GM12878 (cell line): Measurements from ENCODE around the gene DGCR8. TPM values are rescaled to one million over a fixed set of nuclear protein-coding genes. Genes with fewer than 3 reads are reported as not detected.

Experiments
- ATAC-seq: fragments of 200-7000 bp; cut with Tn5 transposase; 3 replicates; pipeline ENCODE4 v1.9.1; 2020; ENCODE audit warnings: mild to moderate bottlenecking, moderate library complexity
- BruUV-seq: library from RNA; stranded (reverse); fragments of 400-500 nt; replicated peaks from 2 replicates; lab custom pipeline; 2021; lab: Mats Ljungman, UMichigan
- CTCF ChIA-PET: fragments of 300-600 bp; sonication (Branson Sonifier 250); formaldehyde crosslinking; extraction: SDS; loops from one replicate; lab custom pipeline; 2021; ENCODE audit warnings: inconsistent platforms; lab: Yijun Ruan, JAX
- POLR2A ChIA-PET: fragments of 350-600 bp; formaldehyde crosslinking; extraction: SDS; loops from one replicate; lab custom pipeline; 2021; ENCODE audit warnings: inconsistent platforms; lab: Charles Lee
- RAD21 ChIA-PET: fragments of 300-600 bp; sonication (Branson Sonifier 250); formaldehyde crosslinking; loops from one replicate; lab custom pipeline; 2023; ENCODE audit warnings: antibody characterized with exemption; ENCODE audit not compliant: unreplicated experiment; lab: Charles Lee
- SMC1A ChIA-PET: fragments of 300-600 bp; sonication (Branson Sonifier 250); formaldehyde crosslinking; loops from one replicate; lab custom pipeline; 2023; ENCODE audit not compliant: unreplicated experiment, uncharacterized antibody; lab: Charles Lee
- DNase-seq: peaks from one replicate; pipeline ENCODE4 v3.0.0-alpha.2; 2011; ENCODE audit warnings: low read depth, low spot score
- FAIRE-seq: peaks from 3 replicates; lab custom pipeline; 2011; peaks lifted over from hg19 to GRCh38; lab: Jason Lieb, UNC
- H2AFZ ChIP-seq: 2 replicates; pipeline ENCODE4 v1.6.0; 2011; ENCODE audit warnings: low read depth, low read length, control low read depth; ENCODE audit not compliant: control insufficient read depth
- H3K27ac ChIP-seq: 2 replicates; pipeline ENCODE4 v1.5.1; 2011; ENCODE audit warnings: control low read depth; ENCODE audit not compliant: control insufficient read depth, insufficient read depth
- H3K27me3 ChIP-seq, 2 experiments: replicated peaks in 1 of 2; 2 replicates each; pipeline versions ENCODE4 v1.6.0 to v1.6.1; 2011; ENCODE audit warnings: low read length in 1 of 2; ENCODE audit not compliant: control insufficient read depth in 2 of 2, insufficient read depth in 2 of 2
- H3K36me3 ChIP-seq, 2 experiments: 2 replicates each; pipeline ENCODE4 v1.5.1; 2011; ENCODE audit warnings: low read length in 1 of 2; ENCODE audit not compliant: control insufficient read depth in 2 of 2, insufficient read depth in 2 of 2
- H3K4me1 ChIP-seq: 2 replicates; pipeline ENCODE4 v1.6.1; 2011; ENCODE audit warnings: mild to moderate bottlenecking, low read length, moderate library complexity, mixed read lengths; ENCODE audit not compliant: control insufficient read depth, insufficient read depth
- H3K4me2 ChIP-seq: 2 replicates; pipeline ENCODE4 v1.6.0; 2011; ENCODE audit warnings: control low read depth; ENCODE audit not compliant: control insufficient read depth, insufficient read depth
- H3K4me3 ChIP-seq: fragments of 200-600 bp; sonication (generic); 2 replicates; pipeline ENCODE4 v1.5.1; 2016
- H3K79me2 ChIP-seq: 2 replicates; pipeline ENCODE4 v1.6.0; 2011; ENCODE audit warnings: low read length; ENCODE audit not compliant: control insufficient read depth, insufficient read depth
- H3K9ac ChIP-seq: 2 replicates; pipeline ENCODE4 v1.8.0; 2011; ENCODE audit warnings: low read length, control low read depth, mixed read lengths; ENCODE audit not compliant: control insufficient read depth, insufficient read depth
- H3K9me3 ChIP-seq: replicated peaks from 3 replicates; pipeline ENCODE4 v1.5.1; 2011; ENCODE audit warnings: mild to moderate bottlenecking, low read length; ENCODE audit not compliant: control insufficient read depth, insufficient read depth
- H4K20me1 ChIP-seq: 2 replicates; pipeline ENCODE4 v1.6.0; 2011; ENCODE audit not compliant: control insufficient read depth, insufficient read depth
- ATF2 ChIP-seq: IDR thresholded peaks from 2 replicates; pipeline ENCODE4 v1.6.1; 2012; ENCODE audit warnings: low read length, inconsistent platforms
- CHD1 ChIP-seq: IDR thresholded peaks from 2 replicates; pipeline ENCODE4 v1.6.1; 2012; ENCODE audit warnings: low read depth, low read length, improper control_type of control experiment
- CREM ChIP-seq: IDR thresholded peaks from 2 replicates; pipeline ENCODE4 v1.6.1; 2014; ENCODE audit warnings: antibody characterized with exemption, low read depth
- NFIC ChIP-seq: IDR thresholded peaks from 2 replicates; pipeline ENCODE4 v1.6.1; 2012; ENCODE audit warnings: low read depth, mild to moderate bottlenecking, inconsistent platforms, low read length, moderate library complexity
- PAX5 ChIP-seq: IDR thresholded peaks from 2 replicates; pipeline ENCODE4 v1.6.1; 2011; ENCODE audit warnings: low read depth, low read length, borderline replicate concordance
- PKNOX1 ChIP-seq: fragments of 450-650 bp; IDR thresholded peaks from 2 replicates; pipeline ENCODE4 v1.6.1; 2016; ENCODE audit warnings: mild to moderate bottlenecking
- POU2F2 ChIP-seq: IDR thresholded peaks from 3 replicates; pipeline ENCODE4 v1.6.1; 2011; ENCODE audit warnings: low read depth, mild to moderate bottlenecking, low read length, borderline replicate concordance
- RUNX3 ChIP-seq: IDR thresholded peaks from 2 replicates; pipeline ENCODE4 v1.6.1; 2012; ENCODE audit warnings: low read length, inconsistent platforms
- SUPT20H ChIP-seq: IDR thresholded peaks from 2 replicates; pipeline ENCODE4 v1.6.1; 2011; ENCODE audit warnings: low read depth, mild to moderate bottlenecking, low read length, moderate library complexity, borderline replicate concordance; ENCODE audit not compliant: control insufficient read depth
- TARDBP ChIP-seq: IDR thresholded peaks from 2 replicates; pipeline ENCODE4 v1.6.1; 2016; ENCODE audit warnings: borderline replicate concordance
- TCF12 ChIP-seq: IDR thresholded peaks from 2 replicates; pipeline ENCODE4 v1.6.1; 2011; ENCODE audit warnings: low read depth, mild to moderate bottlenecking, low read length
- ZNF384 ChIP-seq: IDR thresholded peaks from 2 replicates; pipeline ENCODE4 v1.6.1; 2012; ENCODE audit warnings: low read depth, mild to moderate bottlenecking, low read length, improper control_type of control experiment, borderline replicate concordance
- WGBS: methylation state at CpG from one replicate; pipeline ENCODE4 v1.1.6; 2016; ENCODE audit warnings: low lambda C conversion rate; ENCODE audit not compliant: insufficient replicate concordance, insufficient coverage; ENCODE audit errors: missing lambda C conversion rate; 5-methylcytosine and 5-hydroxymethylcytosine counted together
- in situ Hi-C: fragments of 300-500 bp; cut with MboI; formaldehyde crosslinking; loops from 9 replicates; pipeline ENCODE4 v1.14.3; 2018; ENCODE audit warnings: mixed read lengths
- intact Hi-C: fragments of 100-400 bp; cut with micrococcal nuclease; formaldehyde crosslinking; loops from one replicate; pipeline ENCODE4 v1.14.2; 2022; ENCODE audit not compliant: unreplicated experiment
- polyA plus RNA-seq, 11 experiments: library from polyadenylated mRNA; depleted of rRNA in 4 of 11; unstranded in 6 of 11; stranded (reverse) in 5 of 11; fragments of >200 nt; fragmentation: Nextera tagmentation in 4 of 11; fragmentation: Illumina TruSeq in 1 of 11; extraction: Ambion mirVana in 4 of 11; extraction: Trizol in 1 of 11; gene quantifications; 1 replicate in 1 of 11; 2 replicates in 10 of 11; pipeline versions ENCODE4 v1.2.1 to v1.2.3, GENCODE V29; 2011 to 2016; ENCODE audit warnings: inconsistent platforms in 2 of 11, missing spikeins in 2 of 11, low read depth in 1 of 11
- total RNA-seq, 4 experiments: library from RNA; depleted of rRNA in 3 of 4; stranded (reverse); fragments of >200 nt in 3 of 4; fragmentation: Illumina TruSeq in 1 of 4; extraction: Trizol in 1 of 4; gene quantifications; 2 replicates each; pipeline versions ENCODE4 v1.2.1 to v1.2.3, GENCODE V29; 2013 to 2021

Gene DGCR8
- total and polyA plus RNA-seq, 10 of the 15 experiments (the other 5 are each of a cell fraction or from before 2014, with no cell fraction given): 1.2 to 35.1 (median 17.2) TPM

- intact Hi-C loops: no loop called here
- no peak for ATAC-seq
- Histone ChIP-seq H3K27me3 (no peaks in the 10 kb centered on the region), H3K9ac (no peak overlapping the region), H3K79me2 (no peaks in the 10 kb centered on the region), H4K20me1 (no peaks in the 10 kb centered on the region), H3K4me1 (no peaks in the 10 kb centered on the region), H3K9me3 (no peaks in the 10 kb centered on the region), H2AFZ (no peak overlapping the region), H3K4me2 (no peak overlapping the region), H3K36me3 (peaks cover 31% of the 10 kb centered on the region in 2 experiments), H3K4me3 (no peak overlapping the region), H3K27ac (no peak overlapping the region)
- no peak for DNase-seq
- POLR2A ChIA-PET: interaction anchor here (0.6 to 0.8 kb wide), 2 partner anchors 9 to 75 kb away, joined by 3 to 4 read pairs; no protein-coding TSS in a partner anchor
- CTCF ChIA-PET: interaction anchor here (1.1 kb wide), 1 partner anchor 73 kb away, joined by 3 read pairs; no protein-coding TSS in a partner anchor
- BruUV-seq: no TSS peak
- TF ChIP-seq CHD1 (no peak), ATF2 (no peak), SUPT20H (no peak), PAX5 (no peak), ZNF384 (no peak), NFIC (no peak), CREM (no peak), RUNX3 (no peak), PKNOX1 (no peak), TCF12 (no peak), TARDBP (no peak), POU2F2 (no peak)
- SMC1A ChIA-PET: no interaction called here
- in situ Hi-C loops: no loop called here
- RAD21 ChIA-PET: no interaction called here
- 86% methylated on average over 4 of the region's 4 CpGs for WGBS
- no peak for FAIRE-seq
Observed at GRCh38 chr22:20095521-20095920, 15.5 kb downstream of the DGCR8 start.
